Stimulated activated naive CD8-positive, alpha-beta T cell treated with anti-CD3 and anti-CD28 coated beads, Interleukin-15, Interleukin-2, amounts not matched to agents 100 ng/mL and 50 ng/mL, for 24 hours (primary cell): ENCODE results near the gene AHCYL1.
"Not testable (repeated sequence)": the region's sequence is repeated elsewhere in the genome, so short reads cannot be mapped to it uniquely, and the experiment has no call there.

Source experiments
- H3K27ac Mint-ChIP-seq: one replicate; pipeline ENCODE4 v1.8.0; 2021; ENCODE audit warnings: mild to moderate bottlenecking, mixed read lengths
- H3K27me3 Mint-ChIP-seq: one replicate; pipeline ENCODE4 v1.8.0; 2021; ENCODE audit warnings: mixed read lengths
- H3K36me3 Mint-ChIP-seq: one replicate; pipeline ENCODE4 v1.8.0; 2021; ENCODE audit warnings: low read depth, mixed read lengths
- H3K4me1 Mint-ChIP-seq: one replicate; pipeline ENCODE4 v1.8.0; 2021; ENCODE audit warnings: low read depth, mixed read lengths
- H3K4me3 Mint-ChIP-seq: one replicate; pipeline ENCODE4 v1.8.0; 2021; ENCODE audit warnings: mild to moderate bottlenecking, mixed read lengths
- H3K9me3 Mint-ChIP-seq: one replicate; pipeline ENCODE4 v1.8.0; 2021; ENCODE audit warnings: mixed read lengths

Gene AHCYL1

DNA sequence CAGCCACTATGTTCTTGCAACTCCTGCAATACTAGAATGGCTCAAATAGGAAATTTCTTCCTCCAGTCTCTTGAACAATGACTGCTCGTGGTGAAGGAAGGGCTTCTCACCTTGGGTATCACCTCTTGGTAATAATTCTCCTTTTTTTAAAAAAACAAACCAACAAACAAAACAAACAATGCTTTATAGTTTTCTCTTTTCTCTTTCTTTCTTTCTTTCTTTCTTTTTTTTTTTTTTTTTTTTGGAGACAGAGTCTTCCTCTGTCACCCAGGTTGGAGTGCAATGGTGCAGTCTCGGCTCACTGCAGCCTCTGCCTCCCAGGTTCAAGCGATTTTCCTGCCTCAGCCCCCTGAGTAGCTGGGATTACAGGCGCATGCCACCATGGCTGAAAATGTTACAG is 46.1 kb downstream of the AHCYL1 start:
- H3K27me3 Mint-ChIP-seq, H3K9me3 Mint-ChIP-seq, H3K36me3 Mint-ChIP-seq: not testable (repeated sequence)
- Mint-ChIP-seq H3K27ac (peak overlapping the region; percentile 84), H3K4me1 (peaks cover 36% of the 10 kb centered on the region), H3K4me3 (peak overlapping the region; percentile 79)

DNA sequence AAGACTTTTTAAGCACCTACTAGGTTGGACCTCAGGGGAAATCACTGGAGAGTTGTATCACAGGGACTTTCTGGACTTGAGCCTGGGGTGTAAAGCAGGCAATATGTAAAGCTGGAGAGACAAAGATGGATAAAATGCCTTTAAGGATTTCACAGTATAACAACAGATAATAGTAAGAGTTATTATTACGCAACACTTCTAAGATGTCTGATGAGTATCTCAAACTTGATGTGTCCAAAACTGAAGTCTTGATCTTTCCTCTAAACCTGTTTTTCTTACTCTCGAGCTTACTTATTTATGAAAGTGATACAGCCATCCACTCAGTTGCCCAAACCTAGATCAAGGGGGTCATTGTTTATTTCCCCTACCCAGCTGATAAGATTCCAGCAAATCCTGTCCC is 47.8 kb downstream of the AHCYL1 start:
- Mint-ChIP-seq H3K4me1 (peaks cover 49% of the 10 kb centered on the region), H3K36me3 (peaks cover 3% of the 10 kb centered on the region)

DNA sequence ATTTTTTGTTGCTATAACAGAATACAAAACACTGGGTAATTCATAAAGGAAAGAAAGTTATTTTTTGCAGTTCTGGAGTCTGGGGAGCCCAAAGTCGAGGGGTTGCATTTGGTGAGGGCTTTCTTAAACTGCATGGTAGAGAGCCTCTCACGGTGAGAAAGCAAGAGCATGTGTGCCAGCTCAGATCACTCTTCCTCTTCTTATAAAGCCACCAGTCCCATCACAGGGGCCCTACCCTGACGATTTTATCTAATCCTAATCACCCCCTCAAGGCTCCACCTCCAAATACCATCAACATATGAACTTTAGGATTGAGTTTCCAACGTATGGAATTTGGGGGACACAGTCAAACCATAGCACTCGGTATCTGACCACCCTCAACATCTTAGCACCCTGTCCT is 48.9 kb downstream of the AHCYL1 start:
- no peaks in the 10 kb centered on the region for H3K27me3 Mint-ChIP-seq

More for the DNA sequence above, 47.8 kb downstream of the AHCYL1 start:
- no peak overlapping the region for H3K27ac Mint-ChIP-seq
- no peaks in the 10 kb centered on the region for H3K27me3 Mint-ChIP-seq
- no peaks in the 10 kb centered on the region for H3K9me3 Mint-ChIP-seq
- H3K4me3 Mint-ChIP-seq: no peak overlapping the region

DNA sequence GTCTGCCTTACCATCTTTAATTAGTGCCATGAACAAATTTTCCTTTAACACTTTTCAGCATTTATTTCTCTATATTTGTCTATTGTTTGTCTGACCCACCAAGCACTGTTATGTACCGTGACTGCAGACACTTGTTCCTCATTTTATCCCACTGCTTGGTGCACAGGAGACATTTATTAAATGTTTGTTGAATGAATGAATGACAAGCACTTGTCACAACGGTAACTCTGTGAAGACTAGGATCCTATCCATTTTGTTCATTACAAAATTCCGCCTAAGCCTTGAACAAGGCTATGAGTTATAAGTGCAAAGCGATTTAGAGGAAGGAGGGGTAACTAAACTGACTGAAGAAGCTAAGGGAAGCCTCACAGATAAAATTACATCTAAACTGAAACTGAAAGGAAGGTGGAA is 49.5 kb downstream of the AHCYL1 start:
- Mint-ChIP-seq H3K27ac (peak overlapping the region; percentile 84), H3K4me3 (peak overlapping the region; percentile 82), H3K27me3 (no peaks in the 10 kb centered on the region), H3K4me1 (peaks cover 49% of the 10 kb centered on the region), H3K36me3 (peaks cover 17% of the 10 kb centered on the region), H3K9me3 (no peaks in the 10 kb centered on the region)

More for the DNA sequence above, 48.9 kb downstream of the AHCYL1 start:
- H3K9me3 Mint-ChIP-seq: no peaks in the 10 kb centered on the region
- H3K36me3 Mint-ChIP-seq: peaks cover 11% of the 10 kb centered on the region
- H3K27ac Mint-ChIP-seq: peak overlapping the region; percentile 84
- H3K4me1 Mint-ChIP-seq: peaks cover 49% of the 10 kb centered on the region
- H3K4me3 Mint-ChIP-seq: peak overlapping the region; percentile 82

DNA sequence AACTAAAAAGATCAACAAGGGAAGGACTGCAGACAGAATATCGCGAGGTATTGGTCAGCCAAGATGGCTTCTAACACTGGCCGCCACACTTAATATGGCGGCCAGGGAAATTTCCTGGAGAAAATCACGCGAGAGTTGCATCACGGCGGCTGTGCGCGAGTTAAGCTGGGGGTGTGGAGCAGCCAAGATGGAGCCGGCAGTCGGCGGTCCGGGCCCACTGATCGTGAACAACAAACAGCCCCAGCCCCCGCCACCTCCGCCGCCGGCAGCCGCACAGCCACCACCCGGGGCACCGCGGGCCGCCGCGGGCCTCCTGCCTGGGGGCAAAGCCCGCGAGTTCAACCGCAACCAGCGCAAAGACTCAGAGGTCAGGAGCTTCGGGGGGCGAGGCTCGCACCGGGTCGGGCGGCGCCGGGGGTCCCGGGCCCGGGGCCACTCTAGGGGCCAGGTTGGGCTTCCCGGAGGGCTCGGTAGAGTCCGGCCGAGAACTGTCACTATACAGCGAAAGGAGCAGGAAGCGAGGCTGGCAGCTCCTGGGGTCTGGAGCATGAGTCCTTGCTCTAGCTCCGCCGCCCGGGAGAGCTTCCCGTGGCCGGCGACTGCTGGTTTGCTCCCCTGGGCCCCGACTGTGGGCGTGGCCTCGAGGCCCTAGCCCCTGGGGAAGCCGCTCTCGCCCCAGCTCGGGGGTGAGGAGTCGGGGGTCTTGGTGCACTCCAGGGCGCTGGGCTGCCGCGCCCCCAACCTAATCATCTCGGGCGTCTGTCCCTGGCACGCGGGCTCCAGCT is 50.1 kb downstream of the AHCYL1 start, which contains the start of gene STRIP1:
STRIP1 (plus strand) TSS at position 174 of the 785 bp plus-strand sequence; CDS start at position 188, 14 bp downstream.
- peak within 1 kb of the TSS; percentile 94 for H3K4me3 Mint-ChIP-seq
- H3K27ac Mint-ChIP-seq: peak within 1 kb of the TSS; percentile 84
- peaks cover 23% of the 10 kb centered on the region for H3K36me3 Mint-ChIP-seq
- peaks cover 49% of the 10 kb centered on the region for H3K4me1 Mint-ChIP-seq
- H3K27me3 Mint-ChIP-seq: no peaks in the 10 kb centered on the region
- H3K9me3 Mint-ChIP-seq: no peaks in the 10 kb centered on the region

DNA sequence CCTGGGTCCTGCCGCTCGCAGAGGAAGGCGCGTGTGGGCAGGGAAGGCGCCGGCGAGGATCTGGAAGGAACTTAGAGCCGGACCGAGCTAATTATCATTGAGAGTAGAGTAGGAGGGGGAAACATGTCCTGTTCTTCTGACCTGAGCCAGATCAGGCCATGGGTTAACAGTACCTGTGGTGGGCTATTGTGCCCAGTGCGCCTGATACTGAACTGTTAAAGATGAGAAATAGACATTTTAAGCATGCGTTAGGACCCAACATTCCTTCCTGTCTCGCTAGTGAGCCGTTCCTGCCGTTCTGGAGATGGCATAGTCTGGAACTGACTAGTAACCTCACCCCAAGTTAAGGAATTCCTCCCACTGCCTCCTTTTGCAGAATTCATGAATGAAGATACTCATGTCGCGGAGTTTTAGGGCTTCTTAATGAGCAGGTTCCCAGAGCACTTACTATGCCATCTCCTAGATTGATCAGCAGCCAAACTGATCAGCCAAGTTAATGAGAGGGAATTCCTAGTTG is 50.7 kb downstream of the AHCYL1 start:
- no peaks in the 10 kb centered on the region for H3K27me3 Mint-ChIP-seq
- H3K36me3 Mint-ChIP-seq: peaks cover 28% of the 10 kb centered on the region
- peak overlapping the region; percentile 81 for H3K27ac Mint-ChIP-seq
- no peaks in the 10 kb centered on the region for H3K9me3 Mint-ChIP-seq
- peak overlapping the region; percentile 94 for H3K4me3 Mint-ChIP-seq
- peaks cover 45% of the 10 kb centered on the region for H3K4me1 Mint-ChIP-seq

DNA sequence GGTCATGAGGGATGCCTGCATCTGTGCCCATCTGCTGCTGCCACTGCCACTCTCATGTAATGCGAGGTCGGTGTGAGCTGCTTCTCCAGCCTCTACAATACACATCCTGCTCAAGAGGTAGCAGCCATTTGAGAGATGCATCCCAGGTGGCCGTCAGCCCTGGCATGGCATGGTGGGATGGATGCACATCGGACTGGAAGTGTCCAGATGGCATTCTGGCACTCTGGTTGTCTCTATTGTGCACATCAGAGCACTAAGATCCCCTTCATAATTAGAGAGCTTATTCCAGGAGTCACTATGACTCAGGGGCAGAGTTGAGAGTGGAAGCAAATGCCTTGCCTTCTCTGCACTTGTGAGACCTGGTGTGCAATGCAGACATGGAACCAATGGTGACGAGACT is 53.7 kb downstream of the AHCYL1 start:
- Mint-ChIP-seq H3K27me3 (no peaks in the 10 kb centered on the region), H3K4me1 (peaks cover 35% of the 10 kb centered on the region), H3K4me3 (no peak overlapping the region), H3K36me3 (peaks cover 48% of the 10 kb centered on the region), H3K9me3 (no peaks in the 10 kb centered on the region), H3K27ac (no peak overlapping the region)

DNA sequence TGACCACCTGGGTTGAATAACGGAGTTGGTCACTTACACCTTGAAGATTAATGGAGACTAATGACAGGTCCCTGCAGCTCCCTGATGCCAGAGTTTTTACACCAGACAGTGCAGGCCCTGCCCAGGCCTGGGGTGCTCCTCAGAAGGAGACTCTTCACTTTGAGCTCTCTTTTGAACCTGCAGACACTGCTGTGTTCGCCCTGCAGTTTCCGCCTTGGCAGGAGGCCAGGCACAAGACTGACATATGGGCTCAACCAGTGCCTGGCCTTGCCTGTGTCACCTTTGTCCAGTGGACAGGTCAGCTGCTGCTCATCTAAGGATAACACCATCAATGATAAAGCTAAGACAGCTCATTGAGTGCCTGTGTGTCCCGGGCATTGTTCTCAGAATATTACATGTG is 55.1 kb downstream of the AHCYL1 start:
- Mint-ChIP-seq H3K27ac (no peak overlapping the region), H3K9me3 (no peaks in the 10 kb centered on the region), H3K4me1 (peaks cover 24% of the 10 kb centered on the region), H3K27me3 (no peaks in the 10 kb centered on the region), H3K36me3 (peaks cover 53% of the 10 kb centered on the region), H3K4me3 (no peak overlapping the region)

- H3K4me1 Mint-ChIP-seq: peaks cover 18% of the 10 kb centered on the region
- peaks cover 56% of the 10 kb centered on the region for H3K36me3 Mint-ChIP-seq
- no peaks in the 10 kb centered on the region for H3K9me3 Mint-ChIP-seq
- no peak overlapping the region for H3K27ac Mint-ChIP-seq
- no peak overlapping the region for H3K4me3 Mint-ChIP-seq
- H3K27me3 Mint-ChIP-seq: no peaks in the 10 kb centered on the region
Measured at GRCh38 chr1:110040548-110040947, 56.0 kb downstream of the AHCYL1 start.

DNA sequence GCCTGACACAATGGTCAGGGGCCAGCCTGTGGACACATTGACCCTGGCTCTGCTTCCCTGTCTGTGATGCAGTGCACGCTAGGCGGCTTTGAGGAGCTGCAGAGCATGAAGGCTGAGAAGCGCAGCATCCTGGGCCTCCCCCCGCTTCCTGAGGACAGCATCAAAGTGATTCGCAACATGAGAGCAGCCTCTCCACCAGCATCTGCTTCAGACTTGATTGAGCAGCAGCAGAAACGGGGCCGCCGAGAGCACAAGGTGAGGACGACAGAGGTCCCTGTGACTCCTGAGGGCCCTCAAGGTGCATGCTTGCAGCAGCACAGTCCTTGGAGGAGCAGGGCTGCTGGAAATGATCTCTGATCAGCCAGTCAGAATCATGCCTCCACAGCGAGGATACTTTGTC is 58.5 kb downstream of the AHCYL1 start:
- no peak overlapping the region for H3K4me3 Mint-ChIP-seq
- H3K4me1 Mint-ChIP-seq: peaks cover 3% of the 10 kb centered on the region
- no peaks in the 10 kb centered on the region for H3K9me3 Mint-ChIP-seq
- H3K27me3 Mint-ChIP-seq: no peaks in the 10 kb centered on the region
- H3K27ac Mint-ChIP-seq: no peak overlapping the region
- peaks cover 67% of the 10 kb centered on the region for H3K36me3 Mint-ChIP-seq

DNA sequence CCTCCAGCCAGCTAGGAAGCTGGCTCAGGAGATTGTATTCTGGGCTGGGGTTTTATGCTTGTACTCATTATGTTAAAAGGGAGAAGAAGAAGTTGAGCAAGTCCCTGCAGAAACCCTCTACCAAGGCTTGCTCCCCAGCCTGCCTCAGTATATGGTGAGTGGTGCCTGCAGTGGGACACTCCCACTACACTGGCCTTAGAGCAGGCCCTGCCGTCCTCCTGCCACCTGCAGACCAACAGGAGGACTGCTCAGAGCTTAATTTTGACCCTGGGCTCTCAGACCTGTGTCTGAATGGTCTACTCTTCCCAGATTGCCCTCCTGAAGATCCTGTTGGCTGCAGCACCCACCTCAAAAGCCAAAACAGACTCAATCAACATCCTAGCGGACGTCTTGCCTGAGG is 62.9 kb downstream of the AHCYL1 start:
- H3K27me3 Mint-ChIP-seq: no peaks in the 10 kb centered on the region
- H3K9me3 Mint-ChIP-seq: no peaks in the 10 kb centered on the region
- peaks cover 58% of the 10 kb centered on the region for H3K36me3 Mint-ChIP-seq

DNA sequence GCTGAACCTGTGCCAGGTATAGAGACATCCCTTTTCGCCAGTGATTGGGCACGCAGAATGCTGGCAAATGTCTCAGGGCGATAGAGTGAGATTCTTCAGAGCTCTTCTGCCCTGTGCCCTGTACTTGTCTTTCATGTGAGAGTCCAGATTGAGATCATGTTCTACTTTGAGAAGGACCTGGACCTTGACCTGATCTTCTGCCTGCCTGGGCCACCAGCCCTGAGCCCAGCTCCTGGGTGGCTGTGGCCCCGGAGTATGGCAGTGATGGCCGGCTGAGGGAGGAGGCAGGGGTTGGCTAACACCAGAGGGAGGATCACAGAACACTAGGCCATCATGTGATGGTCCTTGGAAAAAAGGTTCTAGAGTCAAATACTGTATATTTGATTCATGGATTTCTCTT is 63.7 kb downstream of the AHCYL1 start:
- no peaks in the 10 kb centered on the region for H3K27me3 Mint-ChIP-seq
- no peaks in the 10 kb centered on the region for H3K9me3 Mint-ChIP-seq
- H3K27ac Mint-ChIP-seq: no peak overlapping the region
- H3K36me3 Mint-ChIP-seq: peaks cover 60% of the 10 kb centered on the region
- H3K4me1 Mint-ChIP-seq: no peaks in the 10 kb centered on the region
- H3K4me3 Mint-ChIP-seq: no peak overlapping the region

More for the DNA sequence above, 62.9 kb downstream of the AHCYL1 start:
- Mint-ChIP-seq H3K4me1 (no peaks in the 10 kb centered on the region), H3K27ac (no peak overlapping the region), H3K4me3 (no peak overlapping the region)

GRCh38 chr1:110048923-110049601 is 64.5 kb downstream of the AHCYL1 start:
- Mint-ChIP-seq H3K36me3 (peaks cover 64% of the 10 kb centered on the region), H3K27ac (no peak overlapping the region), H3K9me3 (no peaks in the 10 kb centered on the region), H3K27me3 (no peaks in the 10 kb centered on the region), H3K4me3 (no peak overlapping the region), H3K4me1 (no peaks in the 10 kb centered on the region)

- H3K4me3 Mint-ChIP-seq: no peak overlapping the region
- no peaks in the 10 kb centered on the region for H3K4me1 Mint-ChIP-seq
- no peaks in the 10 kb centered on the region for H3K27me3 Mint-ChIP-seq
- peaks cover 68% of the 10 kb centered on the region for H3K36me3 Mint-ChIP-seq
- H3K27ac Mint-ChIP-seq: no peak overlapping the region
- no peaks in the 10 kb centered on the region for H3K9me3 Mint-ChIP-seq
Measured at GRCh38 chr1:110049801-110050601, 65.4 kb downstream of the AHCYL1 start.
